ENCODE results near the gene ZNF789.
"Not testable (repeated sequence)": the region's sequence is repeated elsewhere in the genome, so short reads cannot be mapped to it uniquely, and the experiment has no call there.

Gene ZNF789

DNA sequence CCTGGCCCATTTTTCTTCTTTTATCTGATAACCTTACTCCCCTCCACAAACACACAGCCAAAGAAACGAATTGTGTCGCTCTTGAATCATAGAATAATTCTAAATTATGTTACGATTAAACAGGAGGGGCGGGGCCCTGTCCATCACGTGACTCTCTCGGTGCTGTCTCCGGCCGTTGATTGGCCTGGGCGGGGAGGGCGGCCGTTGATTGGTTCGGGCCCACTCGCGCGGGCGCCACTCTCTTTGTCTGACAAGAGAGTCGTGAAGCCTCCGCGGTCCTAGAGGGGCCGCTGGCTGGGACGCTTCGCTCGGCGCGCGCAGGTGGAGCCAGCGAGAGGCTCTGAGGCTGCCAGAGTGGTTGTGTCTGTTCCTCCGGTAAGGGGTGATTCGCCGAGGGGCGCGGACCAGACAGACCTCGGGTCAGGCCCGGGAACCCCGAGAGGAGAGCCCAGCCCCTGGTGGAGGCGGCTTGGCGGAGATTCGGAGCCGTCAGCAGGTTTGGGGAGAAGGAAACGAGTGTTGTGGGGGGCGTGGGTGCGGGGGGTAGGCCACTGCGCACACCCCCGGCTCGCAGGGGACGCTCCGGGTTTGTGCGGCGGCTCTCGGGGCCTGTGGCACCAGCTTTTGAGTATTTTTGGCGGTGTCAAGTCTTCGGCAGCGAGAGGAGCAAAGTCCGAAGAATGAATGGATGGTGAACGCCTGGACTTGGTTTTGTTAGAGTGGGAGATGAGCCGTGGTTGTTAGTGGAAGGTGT, at the start of gene ZNF789:
ZNF789 (plus strand) TSS at position 330 of the 754 bp plus-strand sequence. CDS start 3,567 bp downstream, outside the sequence.
- DNase-seq, result peak; percentile 99

DNA sequence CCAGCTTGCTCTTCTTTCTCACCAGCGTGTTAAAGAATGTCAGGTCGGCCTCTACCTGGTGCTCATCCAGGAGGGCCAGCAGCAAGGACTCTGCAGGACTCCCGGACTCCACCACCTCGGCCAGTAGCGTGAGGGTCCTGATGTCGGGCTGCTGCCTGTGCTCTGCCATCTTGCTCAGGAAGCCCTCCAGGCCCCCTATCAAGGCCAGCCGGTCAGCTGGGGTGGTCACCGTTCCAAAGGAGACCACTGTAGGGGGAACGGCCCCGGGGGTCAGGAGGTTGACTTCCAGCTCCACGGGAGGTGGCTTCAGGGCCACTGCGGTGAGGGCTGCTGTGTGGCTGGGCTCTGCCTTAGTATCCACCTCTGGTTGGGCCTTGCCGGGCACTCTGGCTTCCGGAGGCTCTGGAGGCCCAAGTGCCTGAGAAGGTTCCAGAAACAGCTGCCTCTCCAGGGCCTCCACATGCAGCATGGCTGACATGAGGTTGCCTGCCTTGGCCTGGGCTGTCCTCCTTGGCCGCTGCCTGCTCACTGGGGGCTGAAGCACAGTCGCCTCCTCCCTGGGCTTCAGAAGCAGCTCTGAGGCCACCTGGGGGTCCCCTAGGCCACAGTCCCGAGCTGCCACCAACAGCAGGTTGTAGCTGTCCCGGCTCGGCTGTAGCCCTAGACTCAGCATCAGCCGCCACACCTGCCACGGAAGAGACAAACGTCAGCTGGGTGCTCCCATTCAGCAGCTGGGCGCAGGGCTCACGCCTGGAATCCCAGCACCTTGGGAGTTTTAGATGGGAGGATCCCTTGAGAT, 47.6 kb upstream of the ZNF789 start:
- DNase-seq, result no peak

- DNase-seq, result no peak
Observed at GRCh38 chr7:99428972-99429566, 43.6 kb upstream of the ZNF789 start.

DNA sequence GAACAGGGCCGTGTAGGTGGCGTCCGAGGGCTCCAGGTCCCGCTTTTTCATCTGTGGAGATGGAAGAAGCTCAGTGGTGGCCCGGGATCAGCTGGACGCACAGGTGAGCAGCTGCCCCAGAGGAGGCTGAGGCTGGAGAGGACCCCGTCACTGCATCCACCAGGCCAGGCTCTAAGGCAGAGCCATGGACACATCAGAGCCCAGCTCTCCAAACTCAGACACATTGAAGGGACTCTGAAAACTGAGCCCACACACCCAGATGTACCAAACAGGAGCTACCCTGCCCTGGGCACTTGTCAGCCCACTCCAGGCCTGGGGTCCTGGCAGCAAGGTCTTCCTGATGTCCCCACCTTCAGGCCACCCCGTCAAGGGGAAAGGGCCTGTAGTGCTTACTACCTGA, 42.9 kb upstream of the ZNF789 start:
- DNase-seq, result no peak

GRCh38 chr7:99431756-99432540, 40.7 kb upstream of the ZNF789 start:
- DNase-seq, result not testable (repeated sequence)

- DNase-seq, result no peak
Observed at GRCh38 chr7:99433158-99433557, 39.5 kb upstream of the ZNF789 start.

DNA sequence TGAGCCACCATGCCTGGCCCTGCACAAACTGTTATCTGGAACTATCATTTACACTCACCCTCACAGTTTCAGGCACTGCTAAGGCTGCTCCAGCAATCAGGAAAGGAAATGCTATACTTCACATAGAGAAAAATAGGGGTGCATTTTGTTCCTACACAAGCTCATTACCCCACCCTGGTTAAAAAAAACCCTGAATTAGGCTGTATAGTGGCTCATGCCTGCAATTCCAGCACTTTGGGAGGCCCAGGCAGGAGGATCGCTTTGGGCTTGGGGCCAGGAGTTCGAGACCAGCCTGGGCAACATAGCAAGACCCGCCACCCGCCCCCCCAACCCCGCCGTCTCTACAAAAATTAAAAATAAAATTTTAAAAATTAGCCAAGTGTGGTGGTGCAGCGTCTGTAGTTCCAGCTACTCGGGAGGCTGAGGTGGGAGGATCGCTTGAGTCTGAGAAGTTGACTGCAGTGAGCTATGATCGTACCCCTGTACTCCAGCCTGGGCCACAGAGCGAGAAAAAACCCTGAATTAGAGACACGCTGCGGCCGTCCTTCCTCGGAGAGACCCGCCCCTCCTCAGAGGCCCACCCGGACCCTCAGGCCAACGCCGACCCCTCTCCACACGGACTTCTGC, 34.6 kb upstream of the ZNF789 start:
- no peak for DNase-seq

GRCh38 chr7:99438573-99439480, 33.9 kb upstream of the ZNF789 start, which contains the start of the genes CPSF4 and PTCD1:
Gene CPSF4, plus strand, starts transcription at chr7:99438943. Its CDS starts 140 bp downstream, at chr7:99439083.
Gene PTCD1, minus strand, starts transcription at chr7:99438798. Its CDS starts 3,556 bp downstream, at chr7:99435242.
- peak; percentile 94 for DNase-seq

- DNase-seq, result no peak
Observed at GRCh38 chr7:99440195-99440594, 32.5 kb upstream of the ZNF789 start.

GRCh38 chr7:99446096-99446495, 26.6 kb upstream of the ZNF789 start:
- DNase-seq, result no peak

DNA sequence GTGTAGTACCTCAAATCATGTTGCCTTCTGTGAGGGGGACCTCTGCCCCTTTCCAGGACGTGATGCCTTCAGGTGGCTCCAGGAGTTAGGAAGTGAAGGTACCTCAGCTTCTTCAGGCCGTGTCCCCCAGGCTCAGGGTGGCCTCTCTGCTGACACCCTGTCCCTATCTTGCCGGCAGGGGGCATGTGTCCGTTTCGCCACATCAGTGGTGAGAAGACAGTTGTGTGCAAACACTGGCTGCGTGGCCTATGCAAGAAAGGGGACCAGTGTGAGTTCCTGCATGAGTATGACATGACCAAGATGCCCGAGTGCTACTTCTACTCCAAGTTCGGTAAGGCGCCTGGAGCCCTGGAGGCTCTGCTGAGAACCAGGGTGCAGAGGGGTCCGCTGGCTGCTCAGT, 24.7 kb upstream of the ZNF789 start:
- no peak for DNase-seq

DNA sequence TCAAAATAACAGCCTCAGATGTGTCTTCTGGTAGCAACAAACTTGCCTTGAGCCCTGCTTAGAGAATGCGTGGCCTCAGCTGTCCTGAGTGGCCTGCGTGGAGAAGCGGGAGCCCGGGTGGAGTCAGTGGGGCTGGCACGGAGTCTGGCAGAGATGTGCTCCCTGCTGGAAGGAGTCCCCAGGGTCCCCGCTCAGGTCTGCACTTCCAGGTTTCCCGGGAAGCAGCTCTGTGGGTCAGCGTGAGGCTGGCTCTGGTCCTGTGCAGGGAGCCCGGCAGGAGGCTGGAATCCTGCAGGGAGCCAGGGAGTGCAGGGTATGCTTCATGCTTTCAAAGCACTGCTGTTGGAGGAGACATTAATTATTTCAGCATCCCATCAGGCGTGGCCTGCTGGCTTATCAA, 23.8 kb upstream of the ZNF789 start:
- no peak for DNase-seq

- DNase-seq, result no peak
Observed at GRCh38 chr7:99449326-99449725, 23.4 kb upstream of the ZNF789 start.

DNA sequence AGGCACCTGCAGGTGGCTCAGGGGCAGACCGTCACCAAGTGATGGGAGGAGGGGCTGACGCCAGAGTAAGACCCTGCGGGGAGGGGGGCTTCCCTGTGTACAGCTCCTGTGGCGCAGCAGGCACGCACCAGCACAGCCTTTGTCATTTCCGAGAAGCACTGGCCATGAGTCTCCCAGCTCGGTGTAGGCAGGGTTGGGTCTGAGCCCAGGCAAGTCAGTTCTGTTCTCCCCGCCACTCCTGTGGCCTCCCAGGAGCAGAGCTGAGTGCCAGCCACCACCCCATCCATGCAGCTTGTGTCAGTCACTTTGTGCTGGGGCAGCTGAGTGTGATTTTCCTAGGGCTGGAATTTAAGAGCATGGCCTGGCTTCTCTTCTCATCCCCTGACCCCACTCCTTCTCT, 20.8 kb upstream of the ZNF789 start:
- no peak for DNase-seq

DNA sequence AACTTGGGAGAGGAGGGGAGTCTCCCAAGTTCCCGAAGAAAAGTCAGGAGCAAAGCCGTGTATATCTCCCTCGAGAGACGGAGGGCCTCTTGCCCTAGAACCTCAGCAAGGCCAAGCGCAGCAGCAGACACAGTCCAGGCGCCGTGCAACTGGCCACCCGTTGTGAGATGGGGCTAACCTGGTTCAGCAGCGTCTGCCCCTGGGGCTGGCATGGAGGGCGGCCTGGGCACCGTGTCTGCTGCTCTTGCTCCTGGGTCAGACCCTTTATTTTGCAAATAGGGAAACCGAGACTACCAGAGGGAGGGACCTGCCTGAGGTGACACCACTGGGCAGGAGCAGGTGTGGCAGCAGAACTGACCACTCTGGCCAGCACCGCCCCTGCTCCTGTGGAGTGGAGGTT, 20.1 kb upstream of the ZNF789 start:
- no peak for DNase-seq

DNA sequence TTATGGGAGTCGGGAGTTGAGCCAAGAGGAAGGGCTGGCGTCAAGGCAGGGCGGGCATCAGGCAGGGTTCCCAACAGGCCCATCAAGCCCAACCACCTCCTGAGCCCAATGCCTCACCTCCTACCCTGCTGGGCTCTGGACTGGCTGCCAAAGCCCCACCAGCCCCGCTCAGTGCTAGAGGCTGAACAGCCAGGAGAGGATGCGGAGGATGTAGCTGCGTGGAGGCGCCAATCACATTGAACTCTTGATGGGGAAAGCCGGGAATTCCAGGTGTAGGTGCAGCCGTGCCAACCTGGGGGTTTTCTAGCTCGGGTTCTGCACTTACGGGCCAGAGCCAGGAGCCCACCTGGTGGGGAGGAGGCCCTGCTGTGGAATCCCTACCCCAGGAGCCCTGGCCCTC, 19.6 kb upstream of the ZNF789 start:
- DNase-seq, result no peak

GRCh38 chr7:99455874-99456273, 16.8 kb upstream of the ZNF789 start:
- no peak for DNase-seq

DNA sequence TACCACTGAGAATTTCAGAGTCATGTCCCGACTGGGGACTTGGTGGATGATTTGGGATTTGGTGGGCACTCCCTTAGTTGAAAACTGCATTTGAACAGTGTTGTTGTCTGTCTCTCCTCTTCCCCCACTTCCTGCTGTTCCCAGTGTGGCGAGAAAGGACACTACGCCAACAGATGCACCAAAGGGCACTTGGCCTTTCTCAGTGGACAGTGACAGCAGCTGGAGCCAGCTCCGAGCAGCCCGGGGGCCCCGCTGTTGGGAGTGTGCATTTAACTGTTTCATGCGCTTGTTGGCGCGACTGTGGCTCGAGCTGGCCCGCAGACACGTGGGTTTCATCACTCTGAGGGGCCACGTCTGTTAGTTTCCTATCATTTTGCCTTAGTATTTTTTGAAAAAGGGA, 16.4 kb upstream of the ZNF789 start:
- no peak for DNase-seq

DNA sequence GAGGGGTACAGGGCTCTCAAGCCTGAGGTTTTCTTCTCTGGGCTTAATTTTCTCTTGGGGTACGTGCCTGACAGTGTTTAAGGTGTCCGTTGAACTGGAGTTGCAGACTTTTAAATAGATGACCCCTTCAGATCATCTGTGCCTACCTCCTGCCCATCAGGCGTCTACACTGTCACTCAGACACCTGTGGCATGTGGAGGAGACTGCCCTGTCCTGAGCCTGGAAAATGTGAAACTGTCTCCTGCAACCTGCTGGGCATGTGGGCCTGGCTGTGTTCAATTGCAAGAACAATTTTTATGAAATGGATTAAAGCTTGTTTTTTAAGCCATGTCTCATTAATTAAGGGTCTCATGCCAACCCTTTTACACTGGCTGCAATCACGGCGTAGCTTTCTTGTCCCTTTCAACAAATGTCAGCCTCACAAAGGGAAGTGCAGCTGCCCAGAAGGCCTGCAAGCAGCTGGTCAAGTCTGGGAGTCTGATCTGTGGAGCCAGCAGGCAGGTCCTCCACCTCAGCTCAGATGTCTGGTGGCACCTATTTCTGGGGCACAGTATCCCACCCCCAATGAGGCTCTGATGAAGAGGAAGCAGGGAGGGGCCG, 15.5 kb upstream of the ZNF789 start:
- DNase-seq, result no peak

GRCh38 chr7:99457650-99458493, 14.8 kb upstream of the ZNF789 start:
- no peak for DNase-seq
